Fibroblast of skin of back (primary cell): ENCODE results near the gene TSPAN5.

Experiments
- DNase-seq: peaks from one replicate; pipeline ENCODE4 v3.0.0-alpha.2; 2013

The TSPAN5 gene

DNA sequence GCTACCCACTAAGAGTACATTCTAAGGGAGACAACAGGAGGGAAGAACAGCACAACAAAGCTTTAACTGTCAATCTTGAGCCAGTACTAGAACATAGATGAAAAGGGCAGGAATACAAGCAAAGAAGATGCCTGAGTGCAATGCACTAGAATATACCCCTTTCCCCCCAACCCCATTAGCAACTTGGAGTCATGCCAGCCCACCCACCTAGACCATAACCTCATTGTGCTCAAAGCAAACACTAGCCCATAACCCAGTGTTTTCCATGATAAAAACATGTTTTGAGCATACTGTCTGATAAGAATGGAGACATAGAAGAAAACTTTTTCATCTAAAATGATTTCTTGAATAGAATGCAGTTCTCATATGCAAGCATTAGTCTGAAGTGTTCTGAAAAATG, 214.0 kb downstream of the TSPAN5 start:
- DNase-seq, result no peak

DNA sequence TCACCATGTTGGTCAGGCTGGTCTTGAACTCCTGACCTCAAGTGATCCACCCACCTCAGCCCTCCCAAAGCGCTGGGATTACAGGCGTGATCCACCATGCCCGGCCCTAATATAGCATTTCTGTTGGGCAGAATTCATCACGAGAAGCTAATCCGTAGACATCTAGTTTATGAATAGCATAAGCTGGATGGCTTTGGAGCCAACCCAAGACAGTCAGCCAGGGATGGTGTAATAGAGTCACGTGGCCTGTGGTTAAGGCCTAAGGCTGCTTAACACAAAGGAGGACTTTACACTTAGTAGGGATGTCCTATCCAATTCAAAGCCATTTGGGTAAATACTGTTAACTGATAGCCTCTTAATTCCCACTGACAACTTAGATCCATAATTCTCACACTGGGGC, 223.6 kb downstream of the TSPAN5 start:
- DNase-seq, result no peak

DNA sequence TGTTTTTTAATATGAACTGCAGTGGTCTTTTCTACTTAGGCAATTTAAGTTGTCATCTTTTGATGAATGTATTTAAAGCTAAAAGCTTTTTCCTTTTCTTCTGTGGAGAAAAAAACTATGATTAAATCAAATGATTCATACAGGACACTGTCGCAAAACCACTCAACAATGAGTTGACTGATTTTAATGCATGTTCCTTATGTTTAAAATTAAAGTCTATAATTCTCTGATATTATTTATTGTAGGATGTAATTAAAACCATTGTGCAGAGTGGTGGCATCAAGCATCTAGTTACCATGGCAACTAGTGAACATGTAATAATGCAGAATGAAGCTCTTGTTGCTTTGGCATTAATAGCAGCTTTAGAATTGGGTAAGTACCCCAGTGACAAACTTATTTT, 224.7 kb downstream of the TSPAN5 start:
- no peak for DNase-seq

DNA sequence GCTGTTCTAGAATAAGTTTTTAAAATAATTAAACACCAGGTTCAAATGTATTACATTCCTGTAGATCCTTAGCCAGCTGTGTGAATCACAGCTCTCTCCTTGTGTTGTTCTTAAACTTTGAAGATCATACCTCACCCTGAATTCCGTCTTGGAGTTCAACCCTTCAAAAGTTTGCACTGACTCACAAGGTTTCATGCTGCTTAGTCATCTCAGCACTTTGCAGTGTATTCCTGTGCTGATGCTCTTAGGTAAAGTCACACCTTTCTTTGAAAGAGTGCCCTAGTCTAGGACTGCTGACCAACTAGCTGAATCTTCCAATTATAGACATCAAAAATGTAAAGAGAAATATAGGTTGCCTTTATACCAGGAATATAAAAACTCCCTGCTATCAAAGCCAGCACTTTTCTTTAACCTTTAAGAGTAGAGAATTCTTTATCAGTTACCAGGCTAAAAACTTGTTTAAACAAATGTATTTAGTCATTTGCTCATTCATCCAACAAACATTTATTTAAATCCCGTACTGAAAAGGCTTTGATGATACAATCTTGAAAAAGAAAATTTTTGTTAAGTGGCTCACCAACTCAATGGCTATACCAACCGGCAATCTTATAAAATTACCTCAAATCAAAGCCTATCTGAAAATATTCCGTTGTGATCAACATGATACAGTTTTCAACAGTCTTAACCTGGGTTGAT, 227.6 kb downstream of the TSPAN5 start:
- peak; percentile 75 for DNase-seq

DNA sequence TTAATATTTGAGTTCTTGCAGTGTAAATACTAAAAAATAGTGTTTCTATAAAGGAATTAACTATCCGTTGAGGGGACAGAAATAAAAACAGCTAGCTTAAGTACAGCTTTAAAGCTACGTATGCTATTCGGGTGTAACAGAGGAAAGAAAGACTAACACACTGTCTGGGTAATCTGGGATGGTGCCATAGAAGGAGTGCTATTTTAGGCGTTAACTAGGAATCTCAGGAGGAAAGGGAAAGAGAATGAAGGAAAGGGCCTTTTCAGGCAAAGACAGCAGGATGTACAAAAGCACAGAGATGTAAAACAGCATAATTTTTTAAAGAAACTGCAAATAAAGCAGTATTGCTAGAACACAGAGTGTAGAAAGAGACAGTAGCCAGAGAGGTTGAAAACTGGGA, 235.4 kb downstream of the TSPAN5 start:
- DNase-seq, result no peak

DNA sequence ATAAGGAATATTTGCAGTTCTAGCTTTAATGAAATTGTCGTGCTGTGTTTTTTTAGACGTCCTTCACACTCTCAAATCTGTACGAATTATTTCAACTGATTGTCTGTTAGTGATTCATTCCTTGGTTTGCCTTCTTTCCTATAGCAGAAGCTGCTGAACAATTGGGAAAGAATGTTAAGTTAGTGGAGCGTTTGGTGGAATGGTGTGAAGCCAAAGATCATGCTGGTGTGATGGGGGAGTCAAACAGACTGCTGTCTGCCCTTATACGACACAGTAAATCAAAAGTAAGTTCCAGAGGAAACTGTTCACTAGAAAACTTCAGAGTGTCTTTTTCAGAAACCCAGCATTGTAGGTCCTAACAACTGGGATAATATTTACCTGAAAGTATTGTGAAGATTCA, 237.3 kb downstream of the TSPAN5 start:
- DNase-seq, result peak; percentile 77
